ENCODE data around the gene SPINDOC.
"Not testable (repeated sequence)": the region's sequence is repeated elsewhere in the genome, so short reads cannot be mapped to it uniquely, and the experiment has no call there.

The SPINDOC gene

GRCh38 chr11:63858628-63859550 lies 45.6 kb downstream of the SPINDOC start:
- DNase-seq = no peak

DNA sequence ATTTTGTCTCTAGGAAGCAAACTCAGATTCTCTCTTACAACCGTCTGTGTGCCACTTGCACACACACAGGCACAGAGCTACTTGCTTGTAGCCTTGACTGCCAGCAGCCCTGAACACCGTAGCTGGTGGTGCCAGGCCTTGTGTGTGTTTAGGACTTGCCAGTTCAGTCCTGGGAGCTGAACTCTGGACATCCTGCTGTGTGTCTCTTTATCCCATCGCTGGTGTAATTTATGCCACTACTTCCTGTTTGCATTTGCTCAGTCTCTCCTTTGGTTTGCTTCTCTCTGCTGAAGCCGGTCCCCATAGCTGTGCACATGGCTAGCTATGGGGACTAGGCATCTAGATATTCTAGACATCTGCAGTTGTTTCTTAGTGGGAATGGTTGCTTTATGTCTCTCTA lies 49.7 kb downstream of the SPINDOC start:
- no peak for DNase-seq

GRCh38 chr11:63863620-63864019 lies 50.4 kb downstream of the SPINDOC start:
- not testable (repeated sequence) for DNase-seq

DNA sequence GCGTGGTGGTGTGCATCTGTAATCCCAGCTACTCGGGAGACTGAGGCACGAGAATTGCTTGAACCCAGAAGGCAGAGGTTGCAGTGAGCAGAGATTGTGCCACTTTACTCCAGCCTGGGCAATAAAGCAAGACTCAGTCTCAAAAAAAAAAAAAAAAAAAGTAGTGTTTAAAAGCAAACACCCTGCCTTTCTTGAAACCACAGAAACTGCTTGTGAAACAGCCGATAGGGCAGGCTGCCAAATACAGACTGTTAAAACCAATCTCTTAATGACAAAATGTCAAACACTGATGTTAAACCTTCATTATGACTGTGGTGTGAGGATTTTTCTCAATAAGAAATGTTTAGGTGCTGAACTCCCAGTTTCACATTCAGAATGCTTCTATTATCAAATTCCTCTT lies 53.0 kb downstream of the SPINDOC start:
- DNase-seq = no peak

DNA sequence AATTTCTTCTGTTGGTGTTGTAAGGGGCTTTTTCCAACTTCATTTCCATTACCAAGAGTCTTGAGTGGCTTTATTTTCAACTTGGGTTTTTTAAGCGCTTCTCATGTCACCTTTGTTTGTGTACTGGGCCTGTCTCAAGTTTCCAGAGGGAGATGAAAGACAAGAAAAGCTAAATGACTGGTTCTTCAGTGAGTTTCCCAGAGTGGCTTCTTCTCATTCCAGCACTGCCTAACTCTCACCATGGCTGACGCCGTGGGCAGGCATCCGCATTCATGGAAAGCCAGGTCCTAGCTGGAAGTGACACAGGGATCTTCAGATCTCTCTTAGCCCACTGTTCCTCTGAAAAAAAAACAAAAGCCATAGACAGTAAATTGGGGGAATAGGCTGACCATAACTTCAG lies 54.3 kb downstream of the SPINDOC start:
- no peak for DNase-seq

- DNase-seq = no peak
Measured at GRCh38 chr11:63868399-63869064, 55.3 kb downstream of the SPINDOC start.

DNA sequence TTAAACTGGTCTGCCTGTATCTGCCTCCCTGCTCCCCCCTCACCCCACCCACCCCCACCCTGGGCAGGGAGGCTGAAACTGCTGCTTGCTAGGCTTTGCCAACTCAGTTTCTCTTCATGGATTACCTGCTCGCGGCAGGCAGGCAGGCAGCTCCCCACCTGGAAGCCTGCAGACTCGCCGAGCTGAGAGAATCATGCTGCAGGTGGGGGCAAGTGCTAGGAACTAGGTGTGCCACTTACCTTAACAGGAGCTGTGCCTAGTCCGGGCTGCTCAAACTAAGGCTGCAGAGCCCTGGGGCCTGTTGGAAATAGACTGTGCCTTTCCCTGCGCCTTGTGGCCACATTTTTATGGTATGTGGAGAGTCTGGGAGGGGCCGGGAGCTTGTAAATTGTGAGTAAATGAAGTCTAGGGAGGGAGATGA lies 55.9 kb downstream of the SPINDOC start:
- no peak for DNase-seq

DNA sequence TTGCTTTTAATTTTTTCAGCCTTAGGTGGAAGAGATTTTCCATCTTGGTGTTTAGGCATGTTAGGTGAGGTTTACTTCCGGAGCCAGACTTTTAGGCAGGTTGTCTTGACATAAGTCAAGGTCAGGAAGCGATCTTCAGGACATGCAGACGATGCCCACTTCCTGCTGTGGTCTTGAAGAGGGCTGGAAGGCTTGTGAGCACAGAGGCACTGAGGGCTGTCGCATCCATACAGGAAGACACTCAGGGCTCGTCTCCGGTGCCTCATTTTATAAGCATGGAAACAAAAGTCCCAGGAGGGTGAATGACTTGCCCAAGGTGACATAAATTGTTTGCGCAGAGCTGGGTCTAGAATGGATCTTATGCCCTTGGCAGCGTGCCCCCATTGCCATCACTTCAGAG lies 56.4 kb downstream of the SPINDOC start:
- no peak for DNase-seq

DNA sequence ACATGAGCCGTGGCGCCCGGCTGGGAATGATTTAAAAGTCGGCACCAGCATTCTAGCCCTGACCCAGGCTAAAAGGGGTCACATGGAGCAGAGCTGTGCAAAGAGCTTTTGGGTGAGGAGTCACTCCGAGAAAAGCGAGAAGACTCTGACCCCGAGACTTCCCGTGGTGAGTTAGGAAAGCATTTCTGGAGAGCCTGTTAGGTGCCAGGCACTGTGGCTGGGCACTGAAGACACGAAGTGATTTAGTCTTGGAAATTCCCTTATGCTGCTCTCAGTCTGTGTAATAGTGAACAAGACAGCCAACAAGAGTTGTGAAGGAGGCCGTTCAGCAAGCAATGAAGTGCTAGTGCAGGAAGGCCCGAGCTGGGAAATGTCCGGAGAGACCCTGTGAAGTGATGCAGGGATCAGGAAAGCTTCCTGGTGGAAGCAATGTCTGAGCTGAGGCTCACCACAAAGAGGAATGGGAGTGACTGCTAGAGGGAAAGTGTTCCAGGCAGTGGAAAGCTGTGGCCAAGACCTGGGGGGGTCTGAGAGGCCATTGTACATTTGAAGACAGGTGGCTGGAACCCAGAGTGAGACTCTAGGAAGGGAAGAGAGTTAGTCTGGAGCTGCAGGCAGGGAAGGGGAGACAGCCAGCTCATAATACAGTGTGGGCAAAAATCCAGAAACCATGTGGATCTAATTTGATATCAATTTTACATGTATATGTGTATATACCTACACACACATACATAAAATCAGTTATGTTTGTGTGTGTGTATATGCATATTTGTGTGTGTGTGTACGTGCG lies 57.3 kb downstream of the SPINDOC start:
- DNase-seq = no peak

DNA sequence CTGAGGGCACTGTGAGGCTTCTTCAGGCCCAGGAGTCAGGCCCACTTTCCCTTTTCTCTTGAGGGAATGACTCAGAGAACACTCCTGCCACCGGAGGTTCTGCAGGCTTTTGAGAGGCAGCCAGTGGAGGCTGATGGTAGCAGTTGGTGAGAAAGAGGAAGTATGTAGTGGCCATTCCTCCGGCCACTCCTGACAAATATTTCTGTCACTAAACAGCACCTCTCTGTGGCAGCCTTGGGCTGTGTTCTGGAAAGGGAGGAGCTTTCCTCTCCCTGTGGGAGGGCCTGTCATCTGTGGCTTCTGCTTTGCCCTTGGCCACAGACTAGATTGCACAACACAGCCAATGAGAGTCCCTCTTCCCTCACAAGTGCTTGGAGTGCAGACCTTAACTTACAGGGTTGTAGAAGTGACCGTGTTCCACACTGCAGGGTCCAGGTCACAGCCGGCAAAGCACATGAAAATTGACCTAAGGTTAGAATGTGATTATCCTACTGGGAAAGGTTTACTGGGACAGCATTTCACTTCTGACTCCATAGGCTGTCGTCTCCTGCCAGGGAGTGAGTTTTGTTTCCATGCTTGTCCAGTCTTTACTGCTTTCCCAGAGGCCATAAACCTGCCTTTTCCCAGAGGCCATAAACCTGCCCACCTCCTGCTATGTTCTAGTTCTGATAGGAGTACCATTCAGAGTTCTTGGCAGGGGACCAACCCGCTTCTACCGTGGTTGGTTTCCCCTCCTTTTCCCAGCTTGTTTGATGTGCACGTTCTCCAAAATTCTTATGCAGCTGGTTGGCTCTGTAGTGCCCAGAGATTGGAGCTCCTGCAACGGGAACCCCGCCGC lies 58.9 kb downstream of the SPINDOC start:
- DNase-seq = peak; percentile 45 to 59

DNA sequence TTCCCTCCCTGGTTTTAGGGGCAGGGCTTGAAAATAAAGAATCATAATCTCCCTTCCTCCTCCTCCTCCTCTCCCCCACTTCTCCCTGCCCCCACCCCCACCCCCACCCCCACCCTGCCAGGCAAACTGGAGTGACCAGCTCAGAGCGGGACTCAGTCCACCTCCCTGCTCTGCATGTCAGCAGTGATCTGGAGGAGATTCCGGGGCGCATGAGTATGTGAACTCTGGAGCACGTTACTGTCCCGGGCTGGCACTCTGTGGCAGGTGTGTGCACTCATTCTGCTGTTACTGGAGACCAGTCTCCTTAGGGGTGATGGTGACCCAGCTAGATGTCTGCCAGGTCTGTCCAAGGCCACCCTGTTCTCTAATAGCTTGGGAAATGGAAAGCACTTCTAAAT lies 59.5 kb downstream of the SPINDOC start:
- no peak for DNase-seq

DNA sequence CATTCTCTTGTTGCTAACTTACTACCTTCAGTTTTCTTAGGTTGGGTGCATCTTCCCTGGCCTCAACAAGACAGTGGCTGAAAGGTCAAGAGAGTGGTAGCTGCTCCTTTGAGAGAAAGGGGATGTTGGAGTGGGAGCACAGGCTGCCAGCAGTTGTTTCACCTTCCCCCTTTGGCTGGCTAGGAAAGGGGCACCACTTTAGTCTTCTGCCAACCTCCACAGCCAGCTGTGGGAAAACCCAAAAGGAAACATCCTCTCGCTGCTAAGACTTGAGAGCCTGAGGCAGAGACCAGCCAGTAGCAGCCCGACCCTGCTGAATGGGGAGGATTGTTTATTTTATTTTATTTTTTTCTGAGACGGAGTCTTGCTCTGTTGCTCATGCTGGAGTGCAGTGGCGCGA lies 60.1 kb downstream of the SPINDOC start:
- no peak for DNase-seq

- no peak for DNase-seq
Measured at GRCh38 chr11:63874511-63874910, 61.3 kb downstream of the SPINDOC start.

- no peak for DNase-seq
Measured at GRCh38 chr11:63875506-63876065, 62.3 kb downstream of the SPINDOC start.

- DNase-seq = no peak
Measured at GRCh38 chr11:63876616-63877015, 63.4 kb downstream of the SPINDOC start.

Data from NCI-H526 (cell line).